Activated T-helper 1 cell treated with anti-CD3 and anti-CD28 coated beads, Interleukin-12 subunit alpha, Interleukin-12 subunit beta, Interleukin-2, Interleukin-4 antibody, amounts not matched to agents 30 ng/mL and 10 ng/mL and 1 ng/mL, durations not matched to agents 14 hours and 24 hours and 36 hours (primary cell): ENCODE measurements around the gene C3AR1. TPM values are rescaled to one million over a fixed set of nuclear protein-coding genes. Genes with fewer than 3 reads are reported as not detected.
A peak's percentile ranks its signal among the peaks of the same experiment; 100 is the strongest.
"Not testable (repeated sequence)": the region's sequence is repeated elsewhere in the genome, so short reads cannot be mapped to it uniquely, and the experiment has no call there.

Experiments used
- DNase-seq: peaks from one replicate; pipeline ENCODE4 v3.0.0; 2021; ENCODE audit warnings: low spot score
- H3K27ac Mint-ChIP-seq: one replicate; pipeline ENCODE4 v1.8.0; 2021; ENCODE audit warnings: mild to moderate bottlenecking, mixed read lengths
- H3K27me3 Mint-ChIP-seq: one replicate; pipeline ENCODE4 v1.8.0; 2022; ENCODE audit warnings: mild to moderate bottlenecking, moderate library complexity, mixed read lengths; ENCODE audit not compliant: insufficient read depth
- H3K36me3 Mint-ChIP-seq: one replicate; pipeline ENCODE4 v1.8.0; 2021; ENCODE audit warnings: low read depth, mixed read lengths
- H3K4me1 Mint-ChIP-seq: one replicate; pipeline ENCODE4 v1.8.0; 2021; ENCODE audit warnings: low read depth, mixed read lengths
- H3K4me3 Mint-ChIP-seq: one replicate; pipeline ENCODE4 v1.8.0; 2021; ENCODE audit warnings: mild to moderate bottlenecking, moderate library complexity, mixed read lengths
- H3K9me3 Mint-ChIP-seq: one replicate; pipeline ENCODE4 v1.8.0; 2021; ENCODE audit warnings: mixed read lengths
- intact Hi-C: fragments of 100-400 bp; cut with micrococcal nuclease; formaldehyde crosslinking; loops from one replicate; pipeline ENCODE4 v1.15.1; 2024
- total RNA-seq: library from RNA; stranded (reverse); gene quantifications from 2 replicates; pipeline ENCODE4 v1.2.3, GENCODE V29; 2022

Gene C3AR1
- total RNA-seq, 1 donor from 2014 or later = 0.60 TPM

- Mint-ChIP-seq H3K27me3 (no peaks in the 10 kb centered on the region), H3K4me3 (peak overlapping the region; percentile 12), H3K9me3 (no peaks in the 10 kb centered on the region), H3K27ac (peak overlapping the region; percentile 14), H3K4me1 (peaks cover 43% of the 10 kb centered on the region), H3K36me3 (peaks cover 8% of the 10 kb centered on the region)
- DNase-seq = no peak
- intact Hi-C loops = loop anchor here (5.0 kb wide), 1 partner anchor 1633 kb away; no protein-coding TSS in a partner anchor
Observed at GRCh38 chr12:8080120-8080519, 14.0 kb upstream of the C3AR1 start.

GRCh38 chr12:8078916-8079315 is 12.8 kb upstream of the C3AR1 start:
- Mint-ChIP-seq H3K4me3 (no peak overlapping the region), H3K27me3 (no peaks in the 10 kb centered on the region), H3K9me3 (no peaks in the 10 kb centered on the region), H3K4me1 (peaks cover 33% of the 10 kb centered on the region), H3K27ac (no peak overlapping the region), H3K36me3 (peaks cover under 1% of the 10 kb centered on the region)
- intact Hi-C loops = loop anchor here (1.0 kb wide), 2 partner anchors 33 to 219 kb away; no protein-coding TSS in a partner anchor
- DNase-seq = no peak

GRCh38 chr12:8078398-8078797 is 12.2 kb upstream of the C3AR1 start:
- Mint-ChIP-seq H3K9me3 (no peaks in the 10 kb centered on the region), H3K27me3 (no peaks in the 10 kb centered on the region), H3K4me3 (no peak overlapping the region), H3K36me3 (no peaks in the 10 kb centered on the region), H3K27ac (no peak overlapping the region), H3K4me1 (peaks cover 30% of the 10 kb centered on the region)
- peak; percentile 28 for DNase-seq
- intact Hi-C loops = loop anchor here (1.0 kb wide), 2 partner anchors 32 to 218 kb away; no protein-coding TSS in a partner anchor

GRCh38 chr12:8077207-8077606 is 11.0 kb upstream of the C3AR1 start:
- Mint-ChIP-seq H3K4me1 (peaks cover 23% of the 10 kb centered on the region), H3K27me3 (no peaks in the 10 kb centered on the region), H3K4me3 (no peak overlapping the region), H3K36me3 (no peaks in the 10 kb centered on the region), H3K27ac (no peak overlapping the region), H3K9me3 (no peaks in the 10 kb centered on the region)
- intact Hi-C loops = no loop called here
- DNase-seq = no peak

- Mint-ChIP-seq H3K9me3 (no peaks in the 10 kb centered on the region), H3K4me1 (peaks cover 21% of the 10 kb centered on the region), H3K36me3 (no peaks in the 10 kb centered on the region), H3K4me3 (no peak overlapping the region), H3K27ac (no peak overlapping the region), H3K27me3 (no peaks in the 10 kb centered on the region)
- DNase-seq = no peak
- intact Hi-C loops = no loop called here
Observed at GRCh38 chr12:8076366-8076765, 10.2 kb upstream of the C3AR1 start.

GRCh38 chr12:8075935-8076334 is 9.8 kb upstream of the C3AR1 start:
- DNase-seq = no peak
- Mint-ChIP-seq H3K4me1 (peaks cover 16% of the 10 kb centered on the region), H3K4me3 (no peak overlapping the region), H3K36me3 (no peaks in the 10 kb centered on the region), H3K9me3 (no peaks in the 10 kb centered on the region), H3K27ac (no peak overlapping the region), H3K27me3 (no peaks in the 10 kb centered on the region)
- intact Hi-C loops = no loop called here

- intact Hi-C loops, H3K9me3 Mint-ChIP-seq, H3K27ac Mint-ChIP-seq, DNase-seq, H3K4me3 Mint-ChIP-seq, H3K27me3 Mint-ChIP-seq, H3K36me3 Mint-ChIP-seq: not testable (repeated sequence)
- H3K4me1 Mint-ChIP-seq = peaks cover 21% of the 10 kb centered on the region
Observed at GRCh38 chr12:8071820-8072219, 5.7 kb upstream of the C3AR1 start.

GRCh38 chr12:8069582-8069981 is 3.4 kb upstream of the C3AR1 start:
- Mint-ChIP-seq H3K4me1 (peaks cover 35% of the 10 kb centered on the region), H3K36me3 (no peaks in the 10 kb centered on the region), H3K4me3 (no peak overlapping the region), H3K27ac (no peak overlapping the region), H3K9me3 (no peaks in the 10 kb centered on the region), H3K27me3 (no peaks in the 10 kb centered on the region)
- DNase-seq = no peak
- intact Hi-C loops = no loop called here

GRCh38 chr12:8064131-8064530 is 2.0 kb downstream of the C3AR1 start:
- no peaks in the 10 kb centered on the region for H3K27me3 Mint-ChIP-seq
- no peak overlapping the region for H3K27ac Mint-ChIP-seq
- intact Hi-C loops = no loop called here
- no peak overlapping the region for H3K4me3 Mint-ChIP-seq
- no peaks in the 10 kb centered on the region for H3K9me3 Mint-ChIP-seq
- no peak for DNase-seq
- peaks cover 20% of the 10 kb centered on the region for H3K4me1 Mint-ChIP-seq
- H3K36me3 Mint-ChIP-seq = no peaks in the 10 kb centered on the region

GRCh38 chr12:8058506-8058905 is 7.7 kb downstream of the C3AR1 start:
- Mint-ChIP-seq H3K9me3 (no peaks in the 10 kb centered on the region), H3K36me3 (peaks cover 16% of the 10 kb centered on the region), H3K27ac (no peak overlapping the region), H3K27me3 (no peaks in the 10 kb centered on the region), H3K4me3 (no peak overlapping the region), H3K4me1 (peaks cover 10% of the 10 kb centered on the region)
- intact Hi-C loops = no loop called here
- DNase-seq = no peak

GRCh38 chr12:8057839-8058238 is 8.3 kb downstream of the C3AR1 start:
- DNase-seq = no peak
- intact Hi-C loops = no loop called here
- Mint-ChIP-seq H3K9me3 (no peaks in the 10 kb centered on the region), H3K27ac (no peak overlapping the region), H3K27me3 (no peaks in the 10 kb centered on the region), H3K4me3 (no peak overlapping the region), H3K36me3 (peaks cover 17% of the 10 kb centered on the region), H3K4me1 (peaks cover 10% of the 10 kb centered on the region)

- DNase-seq = no peak
- H3K4me1 Mint-ChIP-seq = peaks cover 10% of the 10 kb centered on the region
- no peak overlapping the region for H3K4me3 Mint-ChIP-seq
- intact Hi-C loops = no loop called here
- no peaks in the 10 kb centered on the region for H3K9me3 Mint-ChIP-seq
- H3K27me3 Mint-ChIP-seq = no peaks in the 10 kb centered on the region
- peaks cover 22% of the 10 kb centered on the region for H3K36me3 Mint-ChIP-seq
- no peak overlapping the region for H3K27ac Mint-ChIP-seq
Observed at GRCh38 chr12:8057306-8057705, 8.9 kb downstream of the C3AR1 start.

- Mint-ChIP-seq H3K27ac (no peak overlapping the region), H3K36me3 (peaks cover 32% of the 10 kb centered on the region), H3K27me3 (no peaks in the 10 kb centered on the region), H3K4me3 (no peak overlapping the region), H3K4me1 (peaks cover 10% of the 10 kb centered on the region), H3K9me3 (no peaks in the 10 kb centered on the region)
- DNase-seq = no peak
- intact Hi-C loops = no loop called here
Observed at GRCh38 chr12:8054816-8055215, 11.3 kb downstream of the C3AR1 start.

GRCh38 chr12:8052679-8053078 is 13.5 kb downstream of the C3AR1 start:
- Mint-ChIP-seq H3K4me1 (peaks cover 10% of the 10 kb centered on the region), H3K9me3 (no peaks in the 10 kb centered on the region), H3K4me3 (no peak overlapping the region), H3K27ac (no peak overlapping the region), H3K36me3 (peaks cover 45% of the 10 kb centered on the region), H3K27me3 (no peaks in the 10 kb centered on the region)
- DNase-seq = no peak
- intact Hi-C loops = no loop called here
